ENCODE results near the gene STT3B. TPM values are rescaled to one million over a fixed set of nuclear protein-coding genes. Genes with fewer than 3 reads are reported as not detected.

The STT3B gene
- total and polyA plus RNA-seq, 8 donors = 15.1 to 183 (median 49.1) TPM

GRCh38 chr3:31629054-31629453 lies 96.3 kb downstream of the STT3B start:
- TF ChIP-seq POLR2AphosphoS5 (IDR thresholded peaks at IDR 0.05) (no peak), POLR2A (IDR thresholded peaks at IDR 0.05) (no peak), CTCF (IDR thresholded peaks at IDR 0.05) (no peak), EP300 (IDR thresholded peaks at IDR 0.05) (no peak)
- no peak for DNase-seq
- Histone ChIP-seq H3K27ac (no peak overlapping the region), H3K36me3 (peaks cover 13 to 87% (median 83%) of the 10 kb centered on the region in 4 donors), H3K27me3 (no peaks in the 10 kb centered on the region), H3K4me3 (no peak overlapping the region), H3K9me3 (no peaks in the 10 kb centered on the region), H3K4me1 (no peaks in the 10 kb centered on the region)
- intact Hi-C loops (cut with DNase I; ENCODE audit: low total_unique reads) = no loop called here
- WGBS, 5 donors = 85 to 94% (median 91%) methylated on average over 5 of the region's 5 CpGs

- no peak overlapping the region for H3K27ac ChIP-seq
- no peak overlapping the region for H3K4me3 ChIP-seq
- WGBS, 5 donors = 40 to 96% (median 87%) methylated on average over 2 of the region's 2 CpGs
- H3K4me1 ChIP-seq = peaks cover 0 to 5% (median 2%) of the 10 kb centered on the region in 4 donors
- no peak for DNase-seq
- no peak for TF ChIP-seq POLR2A (IDR thresholded peaks at IDR 0.05)
- no peak for TF ChIP-seq EP300 (IDR thresholded peaks at IDR 0.05)
- TF ChIP-seq POLR2AphosphoS5 (IDR thresholded peaks at IDR 0.05) = no peak
- TF ChIP-seq CTCF (IDR thresholded peaks at IDR 0.05) = no peak
- intact Hi-C loops (cut with DNase I; ENCODE audit: low total_unique reads) = no loop called here
- peaks cover 0 to 60% (median 42%) of the 10 kb centered on the region in 4 donors for H3K36me3 ChIP-seq
- no peaks in the 10 kb centered on the region for H3K9me3 ChIP-seq
- no peaks in the 10 kb centered on the region for H3K27me3 ChIP-seq
Observed at GRCh38 chr3:31634476-31634875, 101.8 kb downstream of the STT3B start.

GRCh38 chr3:31635545-31635944 lies 102.8 kb downstream of the STT3B start:
- H3K36me3 ChIP-seq = peaks cover 0 to 49% (median 31%) of the 10 kb centered on the region in 4 donors
- H3K4me1 ChIP-seq = peaks cover 0 to 5% (median 2%) of the 10 kb centered on the region in 4 donors
- H3K27ac ChIP-seq = no peak overlapping the region
- 48 to 60% (median 57%) methylated on average over 1 of the region's 1 CpG for WGBS, 5 donors
- H3K4me3 ChIP-seq = no peak overlapping the region
- DNase-seq = no peak
- H3K9me3 ChIP-seq = no peaks in the 10 kb centered on the region
- TF ChIP-seq POLR2AphosphoS5 (IDR thresholded peaks at IDR 0.05) = no peak
- no peak for TF ChIP-seq CTCF (IDR thresholded peaks at IDR 0.05)
- no peak for TF ChIP-seq EP300 (IDR thresholded peaks at IDR 0.05)
- no peak for TF ChIP-seq POLR2A (IDR thresholded peaks at IDR 0.05)
- intact Hi-C loops (cut with DNase I; ENCODE audit: low total_unique reads) = no loop called here
- H3K27me3 ChIP-seq = no peaks in the 10 kb centered on the region

GRCh38 chr3:31636049-31636448 lies 103.3 kb downstream of the STT3B start:
- Histone ChIP-seq H3K4me1 (peaks cover 0 to 5% (median 2%) of the 10 kb centered on the region in 4 donors), H3K9me3 (no peaks in the 10 kb centered on the region), H3K27ac (peak overlapping the region in 1 of 5 donors; percentile 10), H3K4me3 (no peak overlapping the region), H3K36me3 (peaks cover 0 to 44% (median 26%) of the 10 kb centered on the region in 4 donors), H3K27me3 (no peaks in the 10 kb centered on the region)
- no peak for TF ChIP-seq CTCF (IDR thresholded peaks at IDR 0.05)
- TF ChIP-seq POLR2A (IDR thresholded peaks at IDR 0.05) = no peak
- TF ChIP-seq EP300 (IDR thresholded peaks at IDR 0.05) = no peak
- TF ChIP-seq POLR2AphosphoS5 (IDR thresholded peaks at IDR 0.05) = no peak
- intact Hi-C loops (cut with DNase I; ENCODE audit: low total_unique reads) = no loop called here
- WGBS, 5 donors = 82 to 92% (median 88%) methylated on average over 4 of the region's 4 CpGs
- DNase-seq = no peak

Data from stomach (tissue), 9 donors.